GM23338 (cell line): ENCODE measurements around the gene DSCAML1. TPM values are rescaled to one million over a fixed set of nuclear protein-coding genes. Genes with fewer than 3 reads are reported as not detected.

Experiments
- ATAC-seq: fragments of 200-7000 bp; cut with Tn5 transposase; 3 replicates; pipeline ENCODE4 v1.9.1; 2020
- DNase-seq: peaks from one replicate; pipeline ENCODE4 v3.0.0-alpha.2; 2015; ENCODE audit warnings: low spot score
- H2AFZ ChIP-seq: fragments of 200-600 bp; sonication (generic); 2 replicates; pipeline ENCODE4 v1.8.0; 2016; ENCODE audit warnings: antibody characterized with exemption, mild to moderate bottlenecking, moderate library complexity
- H3F3A ChIP-seq: fragments of 200-600 bp; sonication (generic); replicated peaks from 2 replicates; pipeline ENCODE4 v1.8.0; 2017; ENCODE audit warnings: antibody characterized with exemption, mixed run types, low read depth
- H3K27ac ChIP-seq: fragments of 200-600 bp; sonication (generic); 2 replicates; pipeline ENCODE4 v1.6.1; 2016; ENCODE audit warnings: low read depth
- H3K27me3 ChIP-seq: fragments of 200-600 bp; sonication (generic); 2 replicates; pipeline ENCODE4 v1.8.0; 2016; ENCODE audit warnings: mild to moderate bottlenecking, mixed run types, moderate library complexity; ENCODE audit not compliant: insufficient read depth
- H3K36me3 ChIP-seq: fragments of 200-600 bp; sonication (generic); 2 replicates; pipeline ENCODE4 v1.8.0; 2016; ENCODE audit warnings: mild to moderate bottlenecking; ENCODE audit not compliant: insufficient read depth
- H3K4me1 ChIP-seq: fragments of 200-600 bp; sonication (generic); 2 replicates; pipeline ENCODE4 v1.8.0; 2016; ENCODE audit warnings: mild to moderate bottlenecking, moderate library complexity; ENCODE audit not compliant: insufficient read depth
- H3K4me2 ChIP-seq: fragments of 200-600 bp; sonication (generic); 2 replicates; pipeline ENCODE4 v1.7.1; 2017; ENCODE audit warnings: mixed run types
- H3K4me3 ChIP-seq: fragments of 200-600 bp; sonication (generic); 2 replicates; pipeline ENCODE4 v1.6.1; 2016; ENCODE audit warnings: mixed run types
- H3K79me2 ChIP-seq: fragments of 200-600 bp; sonication (generic); replicated peaks from 2 replicates; pipeline ENCODE4 v1.8.0; 2017; ENCODE audit warnings: mild to moderate bottlenecking; ENCODE audit not compliant: insufficient read depth
- H3K9me2 ChIP-seq: fragments of 200-600 bp; sonication (generic); 2 replicates; pipeline ENCODE4 v1.8.0; 2017; ENCODE audit not compliant: insufficient read depth
- H4K20me1 ChIP-seq: fragments of 200-600 bp; sonication (generic); replicated peaks from 2 replicates; pipeline ENCODE4 v1.8.0; 2017; ENCODE audit warnings: mild to moderate bottlenecking; ENCODE audit not compliant: insufficient read depth
- H3K27ac Mint-ChIP-seq: 2 replicates; pipeline ENCODE4 v1.8.0; 2020; ENCODE audit warnings: inconsistent platforms, mild to moderate bottlenecking, moderate library complexity, mixed read lengths
- H3K27me3 Mint-ChIP-seq: 3 replicates; pipeline ENCODE4 v1.8.0; 2022; ENCODE audit warnings: low read depth, mild to moderate bottlenecking, moderate library complexity, mixed read lengths, inconsistent platforms; ENCODE audit not compliant: insufficient read depth, poor library complexity
- H3K36me3 Mint-ChIP-seq: 3 replicates; pipeline ENCODE4 v1.8.0; 2021; ENCODE audit warnings: low read depth, mild to moderate bottlenecking, inconsistent platforms, moderate library complexity, mixed read lengths
- H3K4me1 Mint-ChIP-seq: 3 replicates; pipeline ENCODE4 v1.8.0; 2020; ENCODE audit warnings: mild to moderate bottlenecking, inconsistent platforms, mixed read lengths
- H3K4me3 Mint-ChIP-seq: 3 replicates; pipeline ENCODE4 v1.8.0; 2021; ENCODE audit warnings: moderate library complexity, mild to moderate bottlenecking, inconsistent platforms, mixed read lengths
- H3K9me3 Mint-ChIP-seq: 3 replicates; pipeline ENCODE4 v1.8.0; 2020; ENCODE audit warnings: moderate library complexity, mild to moderate bottlenecking, inconsistent platforms, mixed read lengths
- CTCF ChIP-seq, 2 experiments: fragments of 200-600 bp in 1 of 2; sonication (generic) in 1 of 2; conservative IDR thresholded peaks; 2 replicates each; pipeline versions ENCODE4 v1.5.1 to v1.6.1; 2016 to 2017; ENCODE audit warnings: antibody characterized with exemption in 2 of 2, low read depth in 2 of 2, mild to moderate bottlenecking in 2 of 2, moderate library complexity in 1 of 2
- ETS1 ChIP-seq: IDR thresholded peaks from 2 replicates; pipeline ENCODE4 v1.6.1; 2016; ENCODE audit warnings: antibody characterized with exemption
- POLR2AphosphoS5 ChIP-seq: IDR thresholded peaks from 2 replicates; pipeline ENCODE4 v1.6.1; 2016; ENCODE audit warnings: antibody characterized with exemption, low read depth
- REST ChIP-seq: IDR thresholded peaks from one replicate; pipeline ENCODE4 v1.6.1; 2018; ENCODE audit warnings: antibody characterized with exemption; ENCODE audit not compliant: unreplicated experiment
- STAT1 ChIP-seq: IDR thresholded peaks from one replicate; pipeline ENCODE4 v1.6.1; 2016; ENCODE audit warnings: antibody characterized with exemption; ENCODE audit not compliant: unreplicated experiment
- ZNF114 ChIP-seq: fragments of 250-450 bp; sonication (Bioruptor Pico); IDR thresholded peaks from 2 replicates; pipeline ENCODE4 v1.5.0; 2020; ENCODE audit warnings: mild to moderate bottlenecking, moderate library complexity
- ZNF331 ChIP-seq: fragments of 250-450 bp; sonication (Bioruptor Pico); IDR thresholded peaks from 2 replicates; pipeline ENCODE4 v1.5.0; 2020; ENCODE audit warnings: low read depth, mild to moderate bottlenecking, moderate library complexity
- ZNF462 ChIP-seq: fragments of 250-450 bp; sonication (Bioruptor Pico); IDR thresholded peaks from 2 replicates; pipeline ENCODE4 v1.5.0; 2020; ENCODE audit warnings: mild to moderate bottlenecking, moderate library complexity
- polyA plus RNA-seq: library from polyadenylated mRNA; unstranded; fragments of >200 nt; fragmentation: Nextera tagmentation; extraction: Ambion mirVana; gene quantifications from 2 replicates; pipeline ENCODE4 v1.2.1, GENCODE V29; 2016
- total RNA-seq: library from RNA; depleted of rRNA; stranded (reverse); fragments of >200 nt; shearing (Covaris generic); gene quantifications from 2 replicates; pipeline ENCODE4 v1.2.3, GENCODE V29; 2014

Gene DSCAML1
- total and polyA plus RNA-seq, 2 experiments from 2014 or later: 0.17 TPM; not detected in 1

GRCh38 chr11:117517097-117517496 is 279.9 kb downstream of the DSCAML1 start:
- H3K9me3 Mint-ChIP-seq: no peaks in the 10 kb centered on the region
- Histone ChIP-seq H3K9me2 (no peaks in the 10 kb centered on the region), H2AFZ (no peak overlapping the region), H4K20me1 (no peaks in the 10 kb centered on the region), H3F3A (no peaks in the 10 kb centered on the region), H3K4me2 (no peak overlapping the region), H3K27ac (no peak overlapping the region), H3K4me3 (no peak overlapping the region), H3K27me3 (no peaks in the 10 kb centered on the region), H3K4me1 (peaks cover 15% of the 10 kb centered on the region), H3K36me3 (no peaks in the 10 kb centered on the region), H3K79me2 (no peaks in the 10 kb centered on the region)
- TF ChIP-seq CTCF (conservative IDR thresholded peaks at IDR 0.05; ENCODE audit: low read depth in 2 of 2) (no peak), ZNF462 (CRISPR knock-in tag) (no peak), REST (no peak), STAT1 (no peak), ZNF114 (no peak), ZNF331 (CRISPR knock-in tag) (no peak), ETS1 (no peak), POLR2AphosphoS5 (no peak)
- DNase-seq (no peak), ATAC-seq (no peak)
- no peaks in the 10 kb centered on the region for H3K36me3 Mint-ChIP-seq
- no peak overlapping the region for H3K27ac Mint-ChIP-seq
- H3K27me3 Mint-ChIP-seq: peaks cover 21% of the 10 kb centered on the region
- no peak overlapping the region for H3K4me3 Mint-ChIP-seq
- peaks cover 22% of the 10 kb centered on the region for H3K4me1 Mint-ChIP-seq
